ES-I3 (cell line): ENCODE results near the gene SEMA3D.

Source experiments
- H3K36me3 ChIP-seq: 2 replicates; pipeline ENCODE4 v1.6.1; 2013; ENCODE audit warnings: mild to moderate bottlenecking, low read length, control low read depth, moderate library complexity; ENCODE audit not compliant: insufficient read depth
- H3K4me1 ChIP-seq: 2 replicates; pipeline ENCODE4 v1.6.1; 2013; ENCODE audit warnings: mild to moderate bottlenecking, control low read depth, low read length; ENCODE audit not compliant: insufficient read depth
- H3K9ac ChIP-seq: 2 replicates; pipeline ENCODE4 v1.6.1; 2013; ENCODE audit warnings: low read depth, mild to moderate bottlenecking, low read length, moderate library complexity
- H3K9me3 ChIP-seq: 2 replicates; pipeline ENCODE4 v1.6.1; 2013; ENCODE audit warnings: mild to moderate bottlenecking, low read length, moderate library complexity; ENCODE audit not compliant: control insufficient read depth, insufficient read depth

The SEMA3D gene

DNA sequence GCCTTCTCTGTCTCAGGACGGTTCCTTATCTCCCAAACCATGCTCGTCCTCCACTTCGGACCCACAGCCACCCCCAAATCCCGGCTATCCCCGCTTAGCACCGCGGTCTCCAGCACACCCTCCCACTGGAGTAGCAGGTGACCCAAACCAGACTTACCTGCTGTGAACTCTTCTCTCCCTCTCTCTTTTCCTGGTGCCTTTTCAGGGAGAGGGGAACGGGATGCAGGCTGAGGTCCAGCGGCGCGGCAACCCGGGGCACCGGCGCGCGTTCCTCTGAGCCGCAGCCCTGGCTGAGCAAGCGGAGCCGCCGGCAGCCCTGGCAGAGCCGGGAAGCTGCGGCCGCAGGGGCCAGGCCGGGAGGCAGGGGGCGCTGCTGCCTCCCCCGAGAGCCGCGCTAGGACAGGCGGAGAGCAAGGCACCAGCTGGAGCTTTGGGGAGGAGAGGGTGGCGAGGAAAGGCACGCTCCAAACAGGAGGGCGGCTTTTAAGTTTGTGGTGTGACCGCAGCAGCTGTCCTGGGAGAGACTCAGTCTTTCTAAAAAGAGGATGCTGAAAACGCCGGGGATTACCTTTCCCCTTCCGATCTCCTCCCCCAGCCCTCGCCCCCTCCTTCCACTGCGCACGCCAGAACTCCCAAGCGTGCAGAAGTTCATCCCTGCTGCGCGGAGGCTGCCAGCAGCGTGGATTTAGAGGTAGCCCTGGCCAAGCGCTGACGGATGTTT is at the start of gene SEMA3D:
Gene SEMA3D, minus strand, starts transcription at position 536 of the 721 bp plus-strand sequence. CDS start 65,165 bp downstream, outside the sequence.
- Histone ChIP-seq H3K36me3 (no peaks in the 10 kb centered on the region), H3K4me1 (no peaks in the 10 kb centered on the region), H3K9me3 (no peaks in the 10 kb centered on the region), H3K9ac (peak within 1 kb of the TSS; percentile 52)

DNA sequence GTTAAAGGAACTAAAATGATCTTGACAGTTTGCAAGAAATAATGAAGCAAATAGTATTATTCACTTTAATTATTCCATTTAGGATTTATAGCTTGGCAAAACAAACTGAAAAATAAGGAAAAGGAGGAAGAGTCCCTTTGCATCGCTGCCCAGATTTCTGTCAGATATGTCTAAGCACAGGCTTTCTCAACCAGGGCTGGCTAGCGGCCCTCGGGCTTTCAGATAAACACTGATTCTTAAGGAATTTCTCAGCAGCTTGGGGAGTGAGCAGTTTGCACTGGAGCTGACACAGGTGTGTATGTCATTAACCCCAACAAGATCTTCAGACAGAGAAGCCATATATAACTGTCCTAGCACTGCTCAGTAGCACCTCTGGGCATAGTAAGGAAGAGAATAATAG is 47.9 kb upstream of the SEMA3D start:
- H3K4me1 ChIP-seq: no peaks in the 10 kb centered on the region
- no peaks in the 10 kb centered on the region for H3K9me3 ChIP-seq
- H3K36me3 ChIP-seq: no peaks in the 10 kb centered on the region
- H3K9ac ChIP-seq: no peak overlapping the region

DNA sequence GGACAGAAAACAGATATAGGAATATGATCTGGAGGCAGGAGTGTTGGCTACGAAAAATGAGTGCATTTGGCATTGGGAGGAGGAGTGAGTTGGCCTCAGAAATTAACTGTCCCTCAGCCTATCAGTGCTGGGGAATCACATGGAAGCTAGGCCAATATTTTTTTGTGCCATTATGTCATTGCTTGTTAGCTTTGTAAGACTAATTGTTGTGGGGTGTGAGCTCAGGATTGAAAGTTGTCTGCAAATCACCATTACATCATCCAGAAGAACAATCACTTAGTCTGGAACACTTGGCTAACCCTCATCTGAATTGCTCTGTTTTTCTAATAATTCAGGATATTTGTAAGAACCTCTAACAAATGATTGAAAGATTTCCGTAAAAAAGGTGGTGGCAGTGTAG is 45.2 kb upstream of the SEMA3D start:
- H3K4me1 ChIP-seq: no peaks in the 10 kb centered on the region
- no peak overlapping the region for H3K9ac ChIP-seq
- H3K9me3 ChIP-seq: no peaks in the 10 kb centered on the region
- H3K36me3 ChIP-seq: no peaks in the 10 kb centered on the region

DNA sequence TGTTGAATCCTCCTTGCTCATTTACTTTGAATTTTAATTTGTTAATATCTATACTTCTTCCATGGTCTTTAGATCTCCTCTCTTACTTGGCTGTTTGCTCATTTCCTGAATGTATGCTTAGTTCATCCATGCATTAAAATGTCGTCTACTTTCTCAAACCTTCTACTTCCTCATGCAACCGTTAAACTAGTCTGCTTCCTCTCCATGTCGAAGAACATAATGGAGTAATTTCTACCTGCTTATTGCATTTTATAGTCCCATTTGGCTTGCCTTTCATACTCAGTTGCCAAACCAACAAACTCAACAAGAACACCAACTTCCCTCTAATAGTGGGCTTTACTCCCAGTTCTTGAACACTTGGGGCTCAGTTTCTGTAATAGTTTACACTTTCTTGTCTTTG is 43.8 kb upstream of the SEMA3D start:
- H3K9me3 ChIP-seq: no peaks in the 10 kb centered on the region
- H3K4me1 ChIP-seq: no peaks in the 10 kb centered on the region
- no peak overlapping the region for H3K9ac ChIP-seq
- H3K36me3 ChIP-seq: no peaks in the 10 kb centered on the region

DNA sequence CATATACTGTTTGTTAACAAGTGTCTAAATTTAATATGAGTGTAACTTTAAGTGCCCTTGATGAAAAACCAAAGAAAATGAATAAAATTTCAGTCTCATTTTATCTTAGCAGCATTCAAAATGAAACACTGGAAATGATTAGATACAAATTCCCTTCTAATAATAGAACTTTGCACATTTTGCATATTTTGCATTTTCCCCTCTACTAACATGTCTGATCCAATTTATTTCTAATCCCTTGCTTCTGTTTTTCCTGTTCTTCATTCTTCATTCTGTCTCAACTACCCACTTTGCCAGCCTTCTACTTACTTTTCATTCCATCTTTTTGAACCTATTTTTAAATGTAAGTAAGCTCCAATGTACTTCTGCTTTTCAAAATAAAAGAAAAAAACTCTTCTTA is 42.7 kb upstream of the SEMA3D start:
- Histone ChIP-seq H3K4me1 (no peaks in the 10 kb centered on the region), H3K36me3 (no peaks in the 10 kb centered on the region), H3K9me3 (no peaks in the 10 kb centered on the region), H3K9ac (no peak overlapping the region)

DNA sequence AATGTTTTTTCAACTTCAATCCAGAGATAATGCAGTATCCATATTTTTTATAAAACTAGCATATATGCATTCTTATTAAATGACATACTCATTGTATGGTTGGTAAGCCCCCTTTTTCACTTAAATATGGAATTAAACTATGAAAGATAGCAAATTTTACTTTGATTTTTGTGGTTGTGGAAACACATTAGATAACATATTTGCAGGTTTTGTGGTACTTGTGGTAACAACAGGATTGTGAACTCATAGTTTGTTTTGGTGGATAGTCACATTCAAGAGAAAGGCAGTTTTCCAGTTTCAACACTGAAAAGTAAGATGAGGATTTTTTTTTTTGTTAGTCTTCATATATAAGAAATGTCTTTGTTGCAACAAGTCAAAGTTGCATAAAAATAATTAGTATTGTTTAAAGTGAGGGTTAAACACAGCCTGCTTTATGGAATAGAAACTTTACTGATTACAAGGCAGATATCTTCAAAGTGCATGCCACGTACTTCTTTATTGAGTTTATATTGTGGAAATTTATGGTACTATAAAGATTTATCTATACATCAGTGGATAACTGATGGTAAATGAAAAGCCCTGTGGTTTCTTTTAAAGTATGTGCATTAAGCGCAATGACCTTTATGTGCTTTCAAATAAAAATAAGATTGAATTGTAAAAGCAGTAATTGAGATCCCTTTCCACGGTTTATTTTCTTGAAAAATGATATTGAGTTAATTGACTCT is 39.7 kb upstream of the SEMA3D start:
- Histone ChIP-seq H3K9me3 (no peaks in the 10 kb centered on the region), H3K36me3 (no peaks in the 10 kb centered on the region; the same call in 1 of the 2 replicates), H3K9ac (no peak overlapping the region), H3K4me1 (no peaks in the 10 kb centered on the region)

DNA sequence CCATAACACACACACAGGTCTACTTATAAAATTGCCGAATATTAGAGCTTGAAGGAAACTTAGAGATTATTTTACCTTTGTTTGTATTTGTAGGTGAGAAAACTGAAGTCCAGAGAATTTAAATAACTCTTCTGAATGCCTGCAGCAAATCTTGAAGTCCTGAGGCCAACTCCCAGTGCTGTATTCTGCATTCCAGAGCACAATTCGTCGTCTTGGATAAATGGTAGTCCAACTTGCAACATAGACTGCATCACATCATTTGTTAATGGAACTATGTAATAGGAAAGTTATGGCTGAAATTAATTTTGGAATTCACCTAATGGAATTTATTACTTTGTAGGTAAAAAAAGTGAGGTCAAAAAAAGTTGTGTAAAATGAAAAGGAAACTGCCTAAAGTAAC is 37.3 kb upstream of the SEMA3D start:
- no peak overlapping the region for H3K9ac ChIP-seq
- no peaks in the 10 kb centered on the region for H3K9me3 ChIP-seq
- H3K4me1 ChIP-seq: no peaks in the 10 kb centered on the region
- H3K36me3 ChIP-seq: no peaks in the 10 kb centered on the region; the same call in 1 of the 2 replicates

DNA sequence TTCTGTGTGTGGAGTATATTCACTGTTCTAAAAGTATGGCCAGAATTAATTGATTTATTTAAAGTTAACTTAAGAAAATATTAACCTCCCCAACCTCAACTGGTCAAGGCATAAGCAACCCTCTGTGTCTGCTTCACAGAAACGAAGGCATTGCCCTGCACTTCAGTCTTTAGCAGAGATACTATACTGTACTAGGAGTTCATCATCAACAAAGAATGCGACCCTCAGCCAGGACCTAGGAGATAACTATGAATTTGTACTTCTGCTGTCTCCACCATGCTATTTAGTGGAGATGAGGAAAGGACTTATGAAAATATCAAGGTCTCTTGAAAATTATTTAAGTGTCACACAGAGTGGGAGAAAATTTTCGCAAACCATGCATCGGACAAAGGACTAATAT is 35.7 kb upstream of the SEMA3D start:
- Histone ChIP-seq H3K4me1 (no peaks in the 10 kb centered on the region), H3K36me3 (no peaks in the 10 kb centered on the region; the same call in 1 of the 2 replicates), H3K9me3 (no peaks in the 10 kb centered on the region), H3K9ac (no peak overlapping the region)

DNA sequence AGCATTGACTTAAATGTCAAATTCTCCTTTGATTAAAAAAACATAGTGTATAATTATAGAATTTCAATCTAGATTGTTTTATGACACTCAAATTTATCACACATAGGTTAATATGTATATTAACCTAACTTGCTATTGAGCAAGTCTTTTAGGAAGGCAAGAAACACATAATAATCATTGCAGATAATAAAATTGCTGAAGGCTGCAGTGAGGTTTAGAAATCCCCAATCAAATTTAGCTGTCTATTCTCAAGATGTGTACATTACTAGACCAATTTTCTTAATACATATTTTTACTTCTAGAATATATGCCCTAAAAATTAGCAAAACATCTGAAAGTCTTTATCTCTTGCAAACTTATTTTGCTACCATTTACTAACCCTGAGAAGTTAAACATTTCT is 34.9 kb upstream of the SEMA3D start:
- Histone ChIP-seq H3K36me3 (no peaks in the 10 kb centered on the region; the same call in 1 of the 2 replicates), H3K9me3 (no peaks in the 10 kb centered on the region), H3K9ac (no peak overlapping the region), H3K4me1 (no peaks in the 10 kb centered on the region)

DNA sequence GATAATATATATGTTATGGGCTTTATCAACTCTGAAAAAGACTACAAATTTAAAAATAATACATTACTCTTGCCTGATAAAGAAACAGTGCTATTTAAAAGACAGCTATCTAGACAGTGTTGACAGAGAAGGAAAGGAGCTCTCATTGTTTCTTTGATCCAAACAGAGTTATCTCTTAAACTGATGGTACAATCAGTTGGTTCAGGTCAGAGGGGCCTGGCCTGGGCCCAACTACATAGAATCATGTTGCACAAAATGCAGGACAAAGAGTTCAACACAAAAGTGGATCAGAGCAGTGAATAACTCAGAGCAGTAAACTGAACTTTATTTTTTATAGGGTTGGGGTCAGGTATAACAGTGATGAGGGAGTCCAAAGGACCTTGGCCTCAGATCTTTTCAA is 33.8 kb upstream of the SEMA3D start:
- Histone ChIP-seq H3K4me1 (no peaks in the 10 kb centered on the region), H3K9ac (no peak overlapping the region), H3K9me3 (no peaks in the 10 kb centered on the region), H3K36me3 (no peaks in the 10 kb centered on the region; the same call in 1 of the 2 replicates)

DNA sequence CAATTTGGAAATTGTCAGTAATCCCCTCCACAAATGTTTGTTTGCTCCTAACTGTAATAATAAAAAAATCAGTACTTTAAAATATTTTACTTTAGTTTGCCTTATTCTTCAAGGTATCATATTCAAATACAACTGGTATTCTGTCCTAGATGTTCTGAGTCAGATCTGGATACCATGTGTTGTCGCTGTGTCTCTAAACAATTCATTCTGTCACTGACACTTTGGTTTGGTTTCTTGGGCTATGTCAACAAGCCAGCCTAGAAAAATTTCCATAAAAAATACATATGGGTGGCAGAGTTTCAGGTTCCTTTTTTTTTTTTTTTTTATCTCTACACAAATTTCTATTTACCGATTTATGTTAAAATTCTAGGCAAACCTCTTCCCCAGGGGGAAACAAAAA is 33.2 kb upstream of the SEMA3D start:
- Histone ChIP-seq H3K36me3 (no peaks in the 10 kb centered on the region; the same call in 1 of the 2 replicates), H3K9ac (no peak overlapping the region), H3K9me3 (no peaks in the 10 kb centered on the region), H3K4me1 (no peaks in the 10 kb centered on the region)

DNA sequence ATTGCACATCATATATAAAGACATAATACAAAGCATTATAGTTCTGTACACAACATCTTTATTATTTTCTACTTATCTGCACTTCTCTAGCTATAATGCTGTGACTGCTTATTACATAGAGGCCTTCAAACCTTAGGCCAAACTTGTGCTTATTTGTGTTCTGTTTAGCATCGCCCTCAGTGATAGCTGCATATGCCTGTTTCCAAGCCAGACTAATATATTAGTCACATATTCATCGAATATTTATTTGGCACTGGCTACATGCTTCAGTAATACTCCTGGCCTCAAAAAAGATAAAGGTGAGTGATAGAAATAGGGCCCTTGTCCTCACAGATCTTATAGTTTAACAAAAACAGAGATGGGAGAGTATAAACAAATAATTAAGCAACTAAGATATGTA is 30.2 kb upstream of the SEMA3D start:
- no peaks in the 10 kb centered on the region for H3K36me3 ChIP-seq
- no peak overlapping the region for H3K9ac ChIP-seq
- no peaks in the 10 kb centered on the region for H3K9me3 ChIP-seq
- H3K4me1 ChIP-seq: no peaks in the 10 kb centered on the region

DNA sequence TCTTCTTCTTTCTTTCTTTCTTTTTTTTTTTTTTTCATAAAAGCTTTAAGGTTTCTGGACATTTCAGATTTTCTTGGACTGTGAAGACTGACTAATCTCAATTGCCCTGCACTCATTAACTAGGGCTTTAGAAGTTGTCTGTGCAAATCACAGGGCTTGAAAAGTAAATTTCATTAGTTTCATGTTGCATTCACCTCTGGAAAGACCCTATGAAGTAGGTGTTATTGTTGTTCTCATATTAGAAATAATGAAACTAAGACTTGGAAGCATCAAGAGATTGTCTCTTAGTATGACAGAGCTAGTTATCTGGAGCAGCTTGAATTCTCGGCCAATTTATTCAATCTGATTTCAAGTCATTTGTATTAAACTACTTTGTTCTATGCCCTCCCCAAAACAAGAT is 28.2 kb upstream of the SEMA3D start:
- no peaks in the 10 kb centered on the region for H3K4me1 ChIP-seq
- no peak overlapping the region for H3K9ac ChIP-seq
- no peaks in the 10 kb centered on the region for H3K9me3 ChIP-seq
- H3K36me3 ChIP-seq: no peaks in the 10 kb centered on the region

DNA sequence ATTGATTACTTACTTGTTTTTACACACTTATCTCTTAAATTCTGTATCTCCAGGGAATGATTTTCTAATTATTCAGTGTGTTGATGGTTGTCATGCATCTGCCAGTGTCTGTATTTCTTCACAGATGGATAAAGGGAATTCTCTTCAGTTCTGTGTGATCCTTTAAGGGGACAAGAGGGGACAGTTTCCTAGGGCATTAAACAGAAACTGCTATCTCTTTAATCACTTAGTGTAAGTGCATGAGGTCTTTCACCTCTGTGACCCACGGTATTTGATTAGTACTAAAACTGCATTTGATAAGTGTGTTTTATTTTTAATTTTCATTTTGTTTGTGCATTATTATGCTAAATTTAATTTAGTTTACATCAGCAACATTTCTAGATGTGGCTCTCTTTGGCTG is 26.6 kb upstream of the SEMA3D start:
- no peak overlapping the region for H3K9ac ChIP-seq
- no peaks in the 10 kb centered on the region for H3K36me3 ChIP-seq
- H3K4me1 ChIP-seq: no peaks in the 10 kb centered on the region
- no peaks in the 10 kb centered on the region for H3K9me3 ChIP-seq

DNA sequence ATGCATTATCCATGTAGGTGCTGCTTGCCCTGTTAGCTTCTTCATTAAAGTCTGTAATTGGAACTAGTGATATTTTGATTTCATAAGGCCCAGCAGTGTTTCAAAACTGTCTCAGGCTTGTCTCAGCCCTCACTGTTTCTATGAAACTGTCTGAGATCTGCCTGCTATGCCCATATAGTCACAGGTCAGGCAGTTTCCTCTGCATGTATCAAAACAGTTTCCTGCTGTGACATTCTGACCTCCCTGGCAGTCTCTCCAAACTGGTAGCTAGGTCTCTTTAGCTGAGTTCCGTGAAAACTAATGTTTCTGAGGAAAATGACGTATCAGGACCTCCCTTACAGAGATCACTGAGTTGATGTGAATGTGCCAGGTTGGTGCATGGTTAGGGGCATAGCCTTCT is 18.9 kb upstream of the SEMA3D start:
- no peaks in the 10 kb centered on the region for H3K36me3 ChIP-seq
- H3K9me3 ChIP-seq: peaks cover 6% of the 10 kb centered on the region; the same call in 1 of the 2 replicates
- H3K4me1 ChIP-seq: no peaks in the 10 kb centered on the region
- no peak overlapping the region for H3K9ac ChIP-seq
